BLaER1 treated with 17β-estradiol and CSF1 and Interleukin-3, amounts not matched to agents 10 nM and 100 nM (cell line): ENCODE data around the gene CCND1.

Experiments used
- H3K27ac ChIP-seq, 11 experiments: shearing (Covaris generic); formaldehyde crosslinking; 2 replicates each; pipeline ENCODE4 v1.8.1; 2022
- H3K27me3 ChIP-seq, 11 experiments: shearing (Covaris generic); formaldehyde crosslinking; 2 replicates each; pipeline ENCODE4 v1.8.1; 2022
- H3K36me3 ChIP-seq, 11 experiments: shearing (Covaris generic); formaldehyde crosslinking; 2 replicates each; pipeline ENCODE4 v1.8.1; 2022
- H3K4me1 ChIP-seq, 10 experiments: shearing (Covaris generic); formaldehyde crosslinking; 2 replicates each; pipeline ENCODE4 v1.8.1; 2022
- H3K4me2 ChIP-seq, 11 experiments: shearing (Covaris generic); formaldehyde crosslinking; 2 replicates each; pipeline ENCODE4 v1.8.1; 2022
- H3K4me3 ChIP-seq, 10 experiments: shearing (Covaris generic); formaldehyde crosslinking; 2 replicates each; pipeline ENCODE4 v1.8.1; 2022
- H3K9ac ChIP-seq, 11 experiments: shearing (Covaris generic); formaldehyde crosslinking; 2 replicates each; pipeline ENCODE4 v1.8.1; 2022
- H3K9me3 ChIP-seq, 11 experiments: shearing (Covaris generic); formaldehyde crosslinking; replicated peaks in 1 of 11; 2 replicates each; pipeline ENCODE4 v1.8.1; 2022
- H4K20me1 ChIP-seq, 11 experiments: shearing (Covaris generic); formaldehyde crosslinking; 2 replicates each; pipeline ENCODE4 v1.8.1; 2022
- Cebpa-rat ChIP-seq, 11 experiments: shearing (Covaris generic); IDR thresholded peaks; 2 replicates each; pipeline ENCODE4 v1.8.1; 2022

The CCND1 gene

GRCh38 chr11:69627551-69627950 is 13.4 kb upstream of the CCND1 start:
- no peak overlapping the region for H3K4me2 ChIP-seq
- no peak overlapping the region for H3K27ac ChIP-seq
- no peaks in the 10 kb centered on the region for H3K36me3 ChIP-seq
- 0 out of 22 replicates have a peak, but pooled peaks cover 0 to 4% (median 0%) of the 10 kb centered on the region in 11 experiments for H3K27me3 ChIP-seq
- H4K20me1 ChIP-seq = no peaks in the 10 kb centered on the region
- peaks cover 10 to 20% (median 14%) of the 10 kb centered on the region in 11 experiments; a peak in 18 of 22 replicates for H3K9me3 ChIP-seq
- H3K9ac ChIP-seq = no peak overlapping the region
- no peaks in the 10 kb centered on the region; a peak in 1 of 20 replicates for H3K4me1 ChIP-seq
- no peak for TF ChIP-seq Cebpa-rat (IDR thresholded peaks at IDR 0.05)
- no peak overlapping the region for H3K4me3 ChIP-seq

GRCh38 chr11:69630017-69630416 is 10.9 kb upstream of the CCND1 start:
- no peaks in the 10 kb centered on the region for H3K36me3 ChIP-seq
- no peak for TF ChIP-seq Cebpa-rat (IDR thresholded peaks at IDR 0.05)
- peaks cover 14 to 26% (median 21%) of the 10 kb centered on the region in 11 experiments for H3K27me3 ChIP-seq
- no peak overlapping the region for H3K4me3 ChIP-seq
- no peak overlapping the region for H3K27ac ChIP-seq
- H3K4me1 ChIP-seq = no peaks in the 10 kb centered on the region; a peak in 1 of 20 replicates
- peaks cover 0 to 12% (median 0%) of the 10 kb centered on the region in 11 experiments; a peak in 6 of 22 replicates for H4K20me1 ChIP-seq
- H3K9me3 ChIP-seq = peaks cover 10 to 20% (median 14%) of the 10 kb centered on the region in 11 experiments; a peak in 18 of 22 replicates
- no peak overlapping the region for H3K4me2 ChIP-seq
- H3K9ac ChIP-seq = no peak overlapping the region

- Histone ChIP-seq H3K4me2 (no peak overlapping the region), H3K36me3 (no peaks in the 10 kb centered on the region), H3K9me3 (peaks cover 10 to 20% (median 14%) of the 10 kb centered on the region in 11 experiments; a peak in 18 of 22 replicates), H3K9ac (no peak overlapping the region), H3K27me3 (peaks cover 18 to 30% (median 25%) of the 10 kb centered on the region in 11 experiments), H4K20me1 (peaks cover 0 to 16% (median 0%) of the 10 kb centered on the region in 11 experiments; a peak in 6 of 22 replicates), H3K4me1 (no peaks in the 10 kb centered on the region; a peak in 1 of 20 replicates), H3K27ac (no peak overlapping the region), H3K4me3 (no peak overlapping the region)
- no peak for TF ChIP-seq Cebpa-rat (IDR thresholded peaks at IDR 0.05)
Measured at GRCh38 chr11:69630424-69630823, 10.5 kb upstream of the CCND1 start.

GRCh38 chr11:69632900-69633299 is 8.1 kb upstream of the CCND1 start:
- Histone ChIP-seq H3K4me1 (peaks cover 7 to 10% (median 9%) of the 10 kb centered on the region in 10 experiments), H3K4me3 (no peak overlapping the region), H3K27me3 (peaks cover 42 to 55% (median 50%) of the 10 kb centered on the region in 11 experiments), H3K9ac (no peak overlapping the region), H3K9me3 (peaks cover 10 to 20% (median 14%) of the 10 kb centered on the region in 11 experiments; a peak in 18 of 22 replicates), H3K36me3 (no peaks in the 10 kb centered on the region), H3K4me2 (no peak overlapping the region), H4K20me1 (peaks cover 0 to 41% (median 21%) of the 10 kb centered on the region in 11 experiments; a peak in 17 of 22 replicates), H3K27ac (no peak overlapping the region)
- no peak for TF ChIP-seq Cebpa-rat (IDR thresholded peaks at IDR 0.05)

- H3K36me3 ChIP-seq = no peaks in the 10 kb centered on the region
- peaks cover 19 to 22% (median 21%) of the 10 kb centered on the region in 10 experiments for H3K4me1 ChIP-seq
- TF ChIP-seq Cebpa-rat (IDR thresholded peaks at IDR 0.05) = no peak
- peaks cover 0 to 52% (median 32%) of the 10 kb centered on the region in 11 experiments; a peak in 17 of 22 replicates for H4K20me1 ChIP-seq
- H3K27me3 ChIP-seq = peaks cover 54 to 66% (median 62%) of the 10 kb centered on the region in 11 experiments
- H3K4me2 ChIP-seq = no peak overlapping the region
- no peak overlapping the region for H3K27ac ChIP-seq
- peaks cover 9 to 18% (median 13%) of the 10 kb centered on the region in 11 experiments; a peak in 17 of 22 replicates for H3K9me3 ChIP-seq
- no peak overlapping the region for H3K4me3 ChIP-seq
- no peak overlapping the region for H3K9ac ChIP-seq
Measured at GRCh38 chr11:69634069-69634468, 6.9 kb upstream of the CCND1 start.

DNA sequence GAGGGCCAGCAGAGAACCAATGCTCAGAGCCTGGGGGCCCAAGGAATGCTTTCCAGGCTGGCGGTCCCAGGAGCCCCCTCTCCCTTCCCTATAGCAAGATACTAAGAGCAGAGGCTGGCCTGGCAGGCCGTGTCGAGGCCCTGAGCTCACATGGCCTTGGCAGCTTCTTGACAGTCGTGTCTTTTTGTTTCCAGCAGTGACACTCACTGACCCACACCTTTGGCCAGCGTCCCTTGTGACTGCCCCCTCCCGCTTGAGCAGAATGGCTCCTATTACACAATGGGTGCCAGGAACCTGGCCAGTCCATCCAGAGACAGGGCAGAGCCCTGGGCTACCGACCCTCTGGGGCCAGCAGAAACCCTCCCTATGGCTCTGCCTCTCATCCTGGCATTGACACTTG is 6.4 kb upstream of the CCND1 start:
- Histone ChIP-seq H3K4me1 (peaks cover 21 to 24% (median 23%) of the 10 kb centered on the region in 10 experiments), H3K9ac (no peak overlapping the region)

GRCh38 chr11:69635195-69635594 is 5.8 kb upstream of the CCND1 start:
- peaks cover 0 to 7% (median 3%) of the 10 kb centered on the region in 11 experiments; a peak in 11 of 22 replicates for H3K9me3 ChIP-seq
- no peak overlapping the region for H3K27ac ChIP-seq
- peaks cover 22 to 27% (median 24%) of the 10 kb centered on the region in 10 experiments for H3K4me1 ChIP-seq
- H3K36me3 ChIP-seq = no peaks in the 10 kb centered on the region
- H4K20me1 ChIP-seq = peaks cover 0 to 57% (median 39%) of the 10 kb centered on the region in 11 experiments; a peak in 17 of 22 replicates
- H3K4me3 ChIP-seq = no peak overlapping the region
- H3K9ac ChIP-seq = no peak overlapping the region
- no peak overlapping the region for H3K4me2 ChIP-seq
- peaks cover 65 to 78% (median 73%) of the 10 kb centered on the region in 11 experiments for H3K27me3 ChIP-seq
- no peak for TF ChIP-seq Cebpa-rat (IDR thresholded peaks at IDR 0.05)

More for the DNA sequence above, 6.4 kb upstream of the CCND1 start:
- Histone ChIP-seq H3K4me2 (no peak overlapping the region), H4K20me1 (peaks cover 0 to 54% (median 34%) of the 10 kb centered on the region in 11 experiments; a peak in 17 of 22 replicates), H3K27ac (no peak overlapping the region), H3K4me3 (no peak overlapping the region), H3K36me3 (no peaks in the 10 kb centered on the region), H3K27me3 (peaks cover 59 to 71% (median 67%) of the 10 kb centered on the region in 11 experiments), H3K9me3 (peaks cover 4 to 12% (median 9%) of the 10 kb centered on the region in 11 experiments; a peak in 17 of 22 replicates)
- no peak for TF ChIP-seq Cebpa-rat (IDR thresholded peaks at IDR 0.05)

DNA sequence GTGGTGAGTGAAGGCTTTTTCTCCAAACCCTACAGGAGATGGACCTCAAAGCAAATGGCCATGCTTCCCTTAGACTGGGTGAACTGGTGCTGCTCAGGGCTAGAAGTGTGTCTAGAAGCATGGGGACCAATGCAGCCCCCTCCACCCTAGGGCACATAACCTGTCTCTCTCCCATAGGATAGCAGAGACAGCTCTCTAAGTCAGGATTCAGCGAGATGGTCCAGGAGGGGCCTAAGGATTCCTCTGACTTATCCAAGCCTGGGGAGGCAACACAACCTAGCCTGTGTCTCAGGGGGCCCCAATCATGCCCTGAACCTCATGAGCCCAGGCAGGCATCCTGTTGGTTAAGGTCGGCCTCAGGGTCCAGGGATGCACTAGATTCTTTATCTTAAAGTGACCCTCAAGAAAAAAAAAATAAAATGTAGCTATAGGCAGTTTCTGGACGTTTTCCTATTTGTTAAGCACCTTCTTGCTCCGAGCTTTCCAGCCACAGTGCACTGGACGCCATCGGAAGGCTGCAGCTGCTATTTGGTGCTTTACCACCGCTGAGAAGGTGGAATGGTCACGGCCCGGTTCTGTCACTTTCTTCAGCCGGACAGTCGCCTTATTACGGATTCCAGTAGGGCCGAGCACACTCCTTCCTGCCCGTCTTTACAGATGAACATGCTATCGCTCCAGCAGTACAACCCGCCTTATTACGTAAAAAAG is 5.0 kb upstream of the CCND1 start:
- TF ChIP-seq Cebpa-rat (IDR thresholded peaks at IDR 0.05) = no peak
- H3K27ac ChIP-seq = no peak overlapping the region
- H3K4me1 ChIP-seq = peaks cover 28 to 32% (median 30%) of the 10 kb centered on the region in 10 experiments
- H3K9ac ChIP-seq = no peak overlapping the region
- H3K4me3 ChIP-seq = no peak overlapping the region
- no peaks in the 10 kb centered on the region for H3K9me3 ChIP-seq
- H3K36me3 ChIP-seq = no peaks in the 10 kb centered on the region
- H4K20me1 ChIP-seq = peaks cover 0 to 63% (median 45%) of the 10 kb centered on the region in 11 experiments; a peak in 17 of 22 replicates
- H3K27me3 ChIP-seq = peaks cover 72 to 85% (median 81%) of the 10 kb centered on the region in 11 experiments
- H3K4me2 ChIP-seq = no peak overlapping the region
